Memory B cell (primary cell): ENCODE results near the gene AFF3.

Experiments used
- ATAC-seq: fragments of 150-1000 bp; cut with Tn5 transposase; 2 replicates; pipeline ENCODE4 v1.10.0; 2021; ENCODE audit warnings: low read depth, mild to moderate bottlenecking, moderate library complexity
- DNase-seq, 2 donors: peaks; one replicate each; pipeline ENCODE4 v3.0.0; 2022; ENCODE audit warnings: low spot score in 2 of 2
- H3K27ac Mint-ChIP-seq: one replicate; pipeline ENCODE4 v1.8.0; 2022; ENCODE audit warnings: mild to moderate bottlenecking, moderate library complexity, mixed read lengths
- H3K27me3 Mint-ChIP-seq: one replicate; pipeline ENCODE4 v1.8.0; 2022; ENCODE audit warnings: mixed read lengths
- H3K36me3 Mint-ChIP-seq: one replicate; pipeline ENCODE4 v1.8.0; 2022; ENCODE audit warnings: mild to moderate bottlenecking, mixed read lengths
- H3K4me1 Mint-ChIP-seq: one replicate; pipeline ENCODE4 v1.8.0; 2022; ENCODE audit warnings: mixed read lengths
- H3K4me3 Mint-ChIP-seq: one replicate; pipeline ENCODE4 v1.8.0; 2022; ENCODE audit warnings: mild to moderate bottlenecking, moderate library complexity, mixed read lengths
- H3K9me3 Mint-ChIP-seq: one replicate; pipeline ENCODE4 v1.8.0; 2022; ENCODE audit warnings: mixed read lengths

Gene AFF3

GRCh38 chr2:99729104-99730025 lies 413.0 kb downstream of the AFF3 start:
- Mint-ChIP-seq H3K27me3 (no peaks in the 10 kb centered on the region), H3K4me3 (no peak overlapping the region), H3K27ac (peak overlapping the region; percentile 14), H3K9me3 (no peaks in the 10 kb centered on the region), H3K36me3 (peaks cover 21% of the 10 kb centered on the region), H3K4me1 (no peaks in the 10 kb centered on the region)
- DNase-seq = no peak
- ATAC-seq = no peak

DNA sequence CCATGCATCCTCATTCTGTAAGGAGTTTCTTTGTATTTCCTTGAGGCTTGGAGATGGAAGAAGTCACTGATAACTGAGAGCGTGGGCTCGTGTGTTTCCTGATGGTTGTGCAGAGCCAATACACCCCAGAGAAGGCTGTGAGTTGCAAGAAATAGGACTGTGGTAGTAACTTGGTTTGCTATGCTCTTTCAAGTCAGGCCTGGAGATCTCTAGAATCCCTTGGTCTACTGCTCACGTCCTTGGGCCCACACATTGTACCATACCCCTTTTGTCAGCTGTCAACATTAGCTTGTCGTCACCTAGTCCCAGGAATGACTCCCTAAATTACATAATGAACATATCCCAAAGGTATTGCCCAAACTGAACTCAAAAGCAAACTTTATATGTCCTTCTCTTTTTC lies 414.2 kb downstream of the AFF3 start:
- no peaks in the 10 kb centered on the region for H3K27me3 Mint-ChIP-seq
- H3K4me1 Mint-ChIP-seq = no peaks in the 10 kb centered on the region
- peaks cover 4% of the 10 kb centered on the region for H3K9me3 Mint-ChIP-seq
- DNase-seq (no peak), ATAC-seq (no peak)
- no peak overlapping the region for H3K4me3 Mint-ChIP-seq
- H3K36me3 Mint-ChIP-seq = peaks cover 30% of the 10 kb centered on the region
- peak overlapping the region; percentile 14 for H3K27ac Mint-ChIP-seq

DNA sequence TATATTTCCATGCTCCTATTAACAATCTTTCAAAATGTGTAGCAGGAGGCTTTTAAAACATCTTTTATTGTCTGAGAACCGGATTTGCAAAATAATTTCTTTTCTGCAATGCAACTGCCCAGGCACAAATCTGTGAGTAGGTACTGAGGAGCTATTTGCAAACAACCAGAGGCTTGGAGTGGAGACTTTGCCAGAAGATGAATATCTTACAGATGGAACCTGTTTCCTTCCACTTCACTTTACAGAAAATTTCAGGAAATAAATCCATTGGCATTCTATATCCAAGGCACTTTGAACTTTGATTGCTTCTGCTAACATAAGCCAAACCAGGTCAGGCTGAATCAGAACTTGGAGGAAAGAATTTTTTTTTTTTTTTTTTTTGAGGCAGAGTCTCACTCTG lies 415.2 kb downstream of the AFF3 start:
- H3K4me3 Mint-ChIP-seq = no peak overlapping the region
- no peaks in the 10 kb centered on the region for H3K4me1 Mint-ChIP-seq
- ATAC-seq (no peak), DNase-seq (no peak)
- H3K9me3 Mint-ChIP-seq = peaks cover 7% of the 10 kb centered on the region
- H3K36me3 Mint-ChIP-seq = peaks cover 40% of the 10 kb centered on the region
- H3K27me3 Mint-ChIP-seq = no peaks in the 10 kb centered on the region
- no peak overlapping the region for H3K27ac Mint-ChIP-seq

DNA sequence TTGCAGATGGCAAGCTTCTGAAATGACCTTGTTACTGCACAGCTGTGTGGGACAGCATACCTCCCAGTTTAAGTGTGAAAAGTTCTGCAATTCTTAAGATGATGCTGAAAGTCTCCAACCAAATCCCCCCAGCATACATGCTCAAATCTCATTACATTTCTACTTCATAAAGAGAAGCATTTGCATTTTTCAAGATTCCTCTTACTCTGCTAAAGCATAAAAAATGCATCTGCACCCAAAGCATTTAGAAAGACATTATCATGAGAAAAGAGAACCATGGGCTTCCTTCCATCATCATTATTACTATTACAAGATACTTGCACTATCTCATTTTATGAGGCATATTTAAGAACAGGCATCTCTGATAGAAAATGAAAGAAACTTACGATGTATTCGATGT lies 415.7 kb downstream of the AFF3 start:
- DNase-seq (no peak), ATAC-seq (no peak)
- peaks cover 9% of the 10 kb centered on the region for H3K9me3 Mint-ChIP-seq
- H3K4me1 Mint-ChIP-seq = no peaks in the 10 kb centered on the region
- H3K36me3 Mint-ChIP-seq = peaks cover 45% of the 10 kb centered on the region
- H3K4me3 Mint-ChIP-seq = no peak overlapping the region
- no peak overlapping the region for H3K27ac Mint-ChIP-seq
- no peaks in the 10 kb centered on the region for H3K27me3 Mint-ChIP-seq

- peaks cover 12% of the 10 kb centered on the region for H3K9me3 Mint-ChIP-seq
- no peak overlapping the region for H3K27ac Mint-ChIP-seq
- no peak overlapping the region for H3K4me3 Mint-ChIP-seq
- H3K4me1 Mint-ChIP-seq = no peaks in the 10 kb centered on the region
- ATAC-seq (no peak), DNase-seq (no peak)
- no peaks in the 10 kb centered on the region for H3K27me3 Mint-ChIP-seq
- peaks cover 48% of the 10 kb centered on the region for H3K36me3 Mint-ChIP-seq
Observed at GRCh38 chr2:99725820-99726219, 416.6 kb downstream of the AFF3 start.

- Mint-ChIP-seq H3K27me3 (no peaks in the 10 kb centered on the region), H3K9me3 (peaks cover 12% of the 10 kb centered on the region), H3K27ac (no peak overlapping the region), H3K4me3 (no peak overlapping the region), H3K4me1 (no peaks in the 10 kb centered on the region), H3K36me3 (peaks cover 43% of the 10 kb centered on the region)
- DNase-seq = no peak
- no peak for ATAC-seq
Observed at GRCh38 chr2:99722476-99722875, 419.9 kb downstream of the AFF3 start.

GRCh38 chr2:99719102-99719501 lies 423.3 kb downstream of the AFF3 start:
- Mint-ChIP-seq H3K27ac (no peak overlapping the region), H3K4me1 (no peaks in the 10 kb centered on the region), H3K27me3 (no peaks in the 10 kb centered on the region), H3K36me3 (peaks cover 41% of the 10 kb centered on the region), H3K4me3 (no peak overlapping the region), H3K9me3 (peaks cover 12% of the 10 kb centered on the region)
- ATAC-seq = no peak
- DNase-seq = no peak

GRCh38 chr2:99715956-99716355 lies 426.4 kb downstream of the AFF3 start:
- Mint-ChIP-seq H3K9me3 (no peaks in the 10 kb centered on the region), H3K36me3 (peaks cover 28% of the 10 kb centered on the region), H3K4me1 (peaks cover 3% of the 10 kb centered on the region), H3K4me3 (no peak overlapping the region), H3K27me3 (no peaks in the 10 kb centered on the region), H3K27ac (no peak overlapping the region)
- ATAC-seq (no peak), DNase-seq (no peak)

DNA sequence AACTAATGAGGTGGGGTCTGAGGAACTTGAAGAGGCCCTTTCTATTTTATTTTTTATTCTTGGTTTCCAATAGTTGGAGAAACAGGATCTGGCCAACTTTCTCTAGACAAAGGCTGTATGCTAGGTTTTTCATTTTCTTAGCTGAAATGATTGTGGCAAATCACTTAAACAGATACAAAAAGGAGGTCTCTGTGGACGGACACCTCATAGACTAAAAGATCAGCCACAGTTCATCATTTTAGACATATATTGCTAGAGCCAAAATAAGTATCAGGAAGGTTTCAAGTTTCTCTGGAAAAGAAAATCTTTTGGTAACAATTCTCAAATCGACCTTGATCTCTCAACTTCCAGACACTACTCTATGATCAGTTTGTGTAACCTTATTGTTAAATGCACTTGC lies 428.0 kb downstream of the AFF3 start:
- Mint-ChIP-seq H3K27me3 (no peaks in the 10 kb centered on the region), H3K36me3 (peaks cover 24% of the 10 kb centered on the region), H3K4me3 (no peak overlapping the region), H3K4me1 (peaks cover 3% of the 10 kb centered on the region), H3K9me3 (no peaks in the 10 kb centered on the region), H3K27ac (no peak overlapping the region)
- DNase-seq = no peak
- no peak for ATAC-seq

GRCh38 chr2:99711144-99711543 lies 431.2 kb downstream of the AFF3 start:
- no peak overlapping the region for H3K27ac Mint-ChIP-seq
- DNase-seq (no peak), ATAC-seq (no peak)
- H3K4me1 Mint-ChIP-seq = peaks cover 15% of the 10 kb centered on the region
- no peak overlapping the region for H3K4me3 Mint-ChIP-seq
- H3K9me3 Mint-ChIP-seq = no peaks in the 10 kb centered on the region
- H3K27me3 Mint-ChIP-seq = no peaks in the 10 kb centered on the region
- H3K36me3 Mint-ChIP-seq = peaks cover 18% of the 10 kb centered on the region

DNA sequence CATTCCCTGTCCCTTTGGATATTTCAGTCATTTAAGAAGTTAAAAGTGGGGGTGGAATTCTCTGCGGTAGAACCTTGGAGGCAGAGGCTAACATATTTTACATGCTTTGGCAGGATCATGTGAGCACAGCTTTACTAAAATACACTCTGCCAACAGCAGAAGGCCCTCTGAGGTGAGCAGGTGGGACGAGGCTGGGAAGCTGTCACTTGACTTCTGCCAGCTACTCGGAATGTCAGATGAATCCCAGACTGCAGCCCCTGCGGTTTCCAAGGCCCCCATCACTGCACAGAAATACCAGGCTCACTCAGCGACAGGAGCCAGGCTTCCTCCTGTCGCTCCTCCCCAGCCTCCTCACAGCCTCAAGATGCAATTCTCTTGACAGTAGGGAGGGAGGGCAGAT lies 431.7 kb downstream of the AFF3 start:
- ATAC-seq (no peak), DNase-seq (no peak)
- H3K36me3 Mint-ChIP-seq = peaks cover 14% of the 10 kb centered on the region
- H3K4me1 Mint-ChIP-seq = peaks cover 15% of the 10 kb centered on the region
- no peak overlapping the region for H3K4me3 Mint-ChIP-seq
- no peaks in the 10 kb centered on the region for H3K9me3 Mint-ChIP-seq
- H3K27me3 Mint-ChIP-seq = no peaks in the 10 kb centered on the region
- no peak overlapping the region for H3K27ac Mint-ChIP-seq

DNA sequence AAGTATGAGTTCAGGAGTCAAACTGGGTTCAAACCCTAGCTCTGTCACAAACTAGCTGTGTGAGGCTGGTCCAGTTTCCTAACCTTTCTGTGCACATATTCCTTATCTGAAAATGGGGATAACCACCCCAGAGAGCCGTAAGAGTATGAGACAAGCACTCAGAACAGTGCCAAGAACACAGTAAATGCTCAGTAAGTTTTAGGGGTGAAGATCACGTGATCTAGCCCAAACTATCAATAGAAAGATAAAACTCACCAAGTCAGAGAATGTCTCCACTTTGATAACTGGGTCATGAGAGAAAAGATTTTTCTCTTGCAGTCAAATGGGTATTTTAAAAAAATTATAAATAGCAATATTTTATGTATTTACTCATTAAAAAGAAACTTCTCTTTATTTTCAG lies 433.2 kb downstream of the AFF3 start:
- Mint-ChIP-seq H3K4me3 (no peak overlapping the region), H3K27me3 (no peaks in the 10 kb centered on the region), H3K9me3 (no peaks in the 10 kb centered on the region), H3K4me1 (peaks cover 20% of the 10 kb centered on the region), H3K36me3 (peaks cover 20% of the 10 kb centered on the region), H3K27ac (no peak overlapping the region)
- ATAC-seq = no peak
- no peak for DNase-seq

DNA sequence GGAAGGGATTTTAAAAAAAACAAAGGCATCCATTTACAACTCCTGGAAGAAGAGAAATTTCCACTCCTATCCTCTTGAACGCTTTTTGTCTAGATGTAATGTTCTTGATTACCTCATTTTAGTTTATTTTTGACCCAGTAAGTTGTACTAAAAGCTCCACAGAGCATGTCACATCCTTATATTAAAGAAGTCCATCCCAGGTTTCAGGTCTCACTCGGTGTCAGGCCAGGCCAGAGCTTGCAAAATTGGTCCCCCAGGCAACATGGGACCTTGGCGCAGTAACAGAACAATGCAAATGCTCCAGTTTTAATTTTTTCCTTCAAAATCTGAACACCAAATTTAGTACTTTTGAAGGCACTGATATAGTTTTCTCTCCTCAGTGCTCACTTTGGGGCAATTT lies 434.2 kb downstream of the AFF3 start:
- DNase-seq (no peak), ATAC-seq (no peak)
- H3K36me3 Mint-ChIP-seq = peaks cover 25% of the 10 kb centered on the region
- H3K27me3 Mint-ChIP-seq = no peaks in the 10 kb centered on the region
- H3K4me3 Mint-ChIP-seq = no peak overlapping the region
- no peaks in the 10 kb centered on the region for H3K9me3 Mint-ChIP-seq
- H3K4me1 Mint-ChIP-seq = peaks cover 20% of the 10 kb centered on the region
- H3K27ac Mint-ChIP-seq = peak overlapping the region; percentile 65

DNA sequence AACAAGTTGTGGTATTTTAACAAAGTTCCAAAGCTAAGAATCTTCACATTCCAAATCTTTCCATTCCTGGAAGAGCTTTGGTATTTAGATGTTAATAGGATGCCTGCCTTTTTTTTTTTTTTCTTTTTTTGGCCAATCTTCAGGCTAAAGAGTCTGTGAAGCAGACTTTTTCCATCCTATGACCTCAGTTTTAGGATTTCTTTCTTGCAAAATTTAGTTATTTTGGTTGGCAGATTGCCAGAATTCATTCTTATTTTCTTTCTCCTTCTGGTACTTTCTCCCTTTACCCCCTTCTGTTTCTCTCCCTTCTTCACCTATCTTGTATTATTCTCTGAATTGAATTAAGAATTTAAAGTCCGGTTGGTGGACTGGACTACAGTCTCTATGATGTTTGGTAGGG lies 434.8 kb downstream of the AFF3 start:
- Mint-ChIP-seq H3K4me3 (no peak overlapping the region), H3K27ac (peak overlapping the region; percentile 65), H3K4me1 (peaks cover 16% of the 10 kb centered on the region), H3K9me3 (no peaks in the 10 kb centered on the region), H3K27me3 (no peaks in the 10 kb centered on the region), H3K36me3 (peaks cover 21% of the 10 kb centered on the region)
- DNase-seq (no peak), ATAC-seq (no peak)

- Mint-ChIP-seq H3K27me3 (no peaks in the 10 kb centered on the region), H3K4me3 (no peak overlapping the region), H3K36me3 (peaks cover 17% of the 10 kb centered on the region), H3K4me1 (peaks cover 16% of the 10 kb centered on the region), H3K9me3 (no peaks in the 10 kb centered on the region), H3K27ac (peak overlapping the region; percentile 29)
- no peak for DNase-seq
- peak; percentile 41 for ATAC-seq
Observed at GRCh38 chr2:99706735-99707134, 435.7 kb downstream of the AFF3 start.
